ENCODE data around the gene CERS2.

CERS2 gene, protein sequence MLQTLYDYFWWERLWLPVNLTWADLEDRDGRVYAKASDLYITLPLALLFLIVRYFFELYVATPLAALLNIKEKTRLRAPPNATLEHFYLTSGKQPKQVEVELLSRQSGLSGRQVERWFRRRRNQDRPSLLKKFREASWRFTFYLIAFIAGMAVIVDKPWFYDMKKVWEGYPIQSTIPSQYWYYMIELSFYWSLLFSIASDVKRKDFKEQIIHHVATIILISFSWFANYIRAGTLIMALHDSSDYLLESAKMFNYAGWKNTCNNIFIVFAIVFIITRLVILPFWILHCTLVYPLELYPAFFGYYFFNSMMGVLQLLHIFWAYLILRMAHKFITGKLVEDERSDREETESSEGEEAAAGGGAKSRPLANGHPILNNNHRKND
- total RNA-seq, result 83.1 to 101 (median 91.0) reads per million in 3 donors

DNA sequence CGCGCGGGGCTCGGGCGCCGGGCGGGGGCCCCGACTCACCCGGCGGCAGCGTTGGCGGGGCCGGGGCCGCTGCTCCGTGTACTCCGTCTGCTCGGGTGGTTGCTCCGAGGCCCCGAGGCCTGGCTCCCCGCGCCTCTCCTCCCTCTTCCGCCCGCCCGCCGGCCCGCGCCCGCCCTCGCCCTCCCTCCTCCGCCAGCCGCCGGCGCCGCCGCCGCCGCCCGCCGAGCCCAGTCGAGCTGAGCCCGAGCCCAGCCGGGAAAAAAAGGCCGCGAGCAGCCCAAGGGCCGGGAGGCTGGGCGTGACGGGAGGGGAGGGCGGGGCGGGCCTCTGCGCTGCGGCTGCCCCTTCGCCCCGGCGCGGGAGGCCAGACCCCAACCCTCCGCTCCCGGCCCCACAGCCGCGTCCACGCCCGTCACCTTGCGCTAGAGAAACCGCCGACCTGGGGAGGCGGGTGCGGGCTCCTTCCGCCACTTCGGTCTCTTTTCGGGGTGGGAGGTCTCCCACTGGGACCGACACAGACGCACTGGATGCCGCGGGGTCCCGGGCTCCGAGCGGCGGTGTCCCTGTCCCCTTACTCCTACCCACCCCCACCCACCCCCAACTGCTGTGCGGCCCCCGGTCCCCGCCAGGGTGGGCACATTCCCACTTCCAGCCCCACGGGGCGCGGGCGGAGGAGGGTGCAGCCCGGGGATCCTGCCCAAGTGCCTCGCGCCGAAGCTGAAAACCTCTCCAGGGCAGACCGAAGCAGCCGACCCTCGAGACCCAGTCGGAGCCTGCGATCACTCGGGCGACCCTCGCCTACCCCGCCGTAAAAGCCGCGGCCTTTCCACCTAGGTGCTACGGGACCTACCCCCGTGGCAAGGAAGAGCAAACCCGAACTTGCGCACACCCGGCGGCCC lies at the start of gene CERS2:
Gene CERS2 (minus strand): TSS at position 256 of the 899 bp plus-strand sequence. CDS start 5,745 bp downstream, outside the sequence.
- H3K4me3 ChIP-seq (ENCODE audit: insufficient read depth, low read depth, low read length, poor library complexity, severe bottlenecking), result peak within 1 kb of the TSS; percentile 82
- peak within 1 kb of the TSS; percentile 85 for H3K27ac ChIP-seq (ENCODE audit: insufficient read depth, low read length, poor library complexity, severe bottlenecking)
- H3K4me1 ChIP-seq (ENCODE audit: control insufficient read depth, insufficient read depth, low read length, poor library complexity, severe bottlenecking), result peaks cover 44% of the 10 kb centered on the region
- no peaks in the 10 kb centered on the region for H3K27me3 ChIP-seq (replicated peaks; ENCODE audit: control insufficient read depth, insufficient read depth, low read length, poor library complexity, severe bottlenecking)
- DNase-seq, result peak; percentile 69 to 71 (median 69)
- H3K9me3 ChIP-seq (ENCODE audit: control insufficient read depth, low read length), result no peaks in the 10 kb centered on the region
- no peaks in the 10 kb centered on the region for H3K36me3 ChIP-seq (ENCODE audit: control insufficient read depth, insufficient read depth, low read length)

DNA sequence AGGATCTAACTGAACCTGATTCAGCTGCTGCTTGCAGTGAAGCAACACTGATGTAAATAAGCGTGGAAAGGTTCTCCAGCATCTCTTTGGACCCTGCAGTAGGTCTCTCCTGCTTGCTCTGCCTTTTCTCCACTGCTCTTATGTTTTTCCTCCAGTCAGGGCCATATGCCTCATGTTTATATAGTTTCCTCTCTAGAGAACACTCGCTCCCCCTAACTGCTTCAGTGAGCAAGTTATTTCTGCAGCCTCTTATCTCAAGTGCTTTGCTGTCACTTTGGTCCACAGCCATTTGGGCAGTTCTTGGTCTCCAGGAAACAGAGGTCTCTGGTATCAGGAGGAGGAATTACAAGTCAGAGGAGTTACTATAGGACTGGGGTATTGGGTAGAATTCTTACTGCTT lies 38.9 kb upstream of the CERS2 start:
- Histone ChIP-seq H3K27me3 (replicated peaks; ENCODE audit: control insufficient read depth, insufficient read depth, low read length, poor library complexity, severe bottlenecking) (no peaks in the 10 kb centered on the region), H3K4me1 (ENCODE audit: control insufficient read depth, insufficient read depth, low read length, poor library complexity, severe bottlenecking) (peaks cover 11% of the 10 kb centered on the region), H3K27ac (ENCODE audit: insufficient read depth, low read length, poor library complexity, severe bottlenecking) (no peak overlapping the region), H3K9me3 (ENCODE audit: control insufficient read depth, low read length) (no peaks in the 10 kb centered on the region), H3K36me3 (ENCODE audit: control insufficient read depth, insufficient read depth, low read length) (no peaks in the 10 kb centered on the region), H3K4me3 (ENCODE audit: insufficient read depth, low read depth, low read length, poor library complexity, severe bottlenecking) (no peak overlapping the region)
- DNase-seq, result no peak

DNA sequence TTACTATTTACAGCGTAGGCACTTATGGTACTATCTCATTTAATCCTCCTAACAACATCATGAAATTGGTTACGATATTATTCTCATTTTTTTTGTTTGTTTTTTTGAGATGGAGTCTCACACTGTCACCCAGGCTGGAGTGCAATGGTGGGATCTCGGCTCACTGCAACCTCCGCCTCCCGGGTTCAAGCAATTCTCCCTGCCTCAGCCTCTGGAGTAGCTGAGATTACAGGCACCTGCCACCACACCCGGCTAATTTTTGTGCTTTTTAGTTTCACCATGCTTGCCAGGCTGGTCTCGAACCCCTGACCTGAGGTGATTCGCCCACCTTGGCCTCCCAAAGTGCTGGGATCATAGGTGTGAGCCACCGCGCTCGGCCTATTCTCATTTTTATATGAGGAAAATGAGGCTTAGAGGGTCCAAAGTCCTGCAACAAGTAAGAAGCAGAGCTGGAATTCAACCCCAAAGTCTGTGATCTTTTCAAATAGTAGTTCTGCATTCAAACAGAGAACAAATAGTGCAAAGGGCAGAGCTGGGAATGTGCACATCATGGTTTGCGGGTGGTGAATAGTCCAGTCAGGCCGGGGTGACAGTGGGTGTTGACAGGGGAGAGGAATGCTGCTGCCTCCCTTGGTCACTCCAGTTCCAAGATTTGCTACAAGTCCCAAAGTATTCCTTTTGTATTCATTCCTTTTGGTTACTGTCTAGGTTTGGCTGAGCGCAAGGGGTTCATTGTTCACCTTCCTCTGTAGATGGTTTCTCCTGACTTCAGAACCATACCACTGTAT lies 38.2 kb upstream of the CERS2 start:
- Histone ChIP-seq H3K4me3 (ENCODE audit: insufficient read depth, low read depth, low read length, poor library complexity, severe bottlenecking) (no peak overlapping the region), H3K36me3 (ENCODE audit: control insufficient read depth, insufficient read depth, low read length) (no peaks in the 10 kb centered on the region), H3K27me3 (replicated peaks; ENCODE audit: control insufficient read depth, insufficient read depth, low read length, poor library complexity, severe bottlenecking) (no peaks in the 10 kb centered on the region), H3K4me1 (ENCODE audit: control insufficient read depth, insufficient read depth, low read length, poor library complexity, severe bottlenecking) (peaks cover 11% of the 10 kb centered on the region), H3K27ac (ENCODE audit: insufficient read depth, low read length, poor library complexity, severe bottlenecking) (no peak overlapping the region), H3K9me3 (ENCODE audit: control insufficient read depth, low read length) (no peaks in the 10 kb centered on the region)
- DNase-seq, result no peak

DNA sequence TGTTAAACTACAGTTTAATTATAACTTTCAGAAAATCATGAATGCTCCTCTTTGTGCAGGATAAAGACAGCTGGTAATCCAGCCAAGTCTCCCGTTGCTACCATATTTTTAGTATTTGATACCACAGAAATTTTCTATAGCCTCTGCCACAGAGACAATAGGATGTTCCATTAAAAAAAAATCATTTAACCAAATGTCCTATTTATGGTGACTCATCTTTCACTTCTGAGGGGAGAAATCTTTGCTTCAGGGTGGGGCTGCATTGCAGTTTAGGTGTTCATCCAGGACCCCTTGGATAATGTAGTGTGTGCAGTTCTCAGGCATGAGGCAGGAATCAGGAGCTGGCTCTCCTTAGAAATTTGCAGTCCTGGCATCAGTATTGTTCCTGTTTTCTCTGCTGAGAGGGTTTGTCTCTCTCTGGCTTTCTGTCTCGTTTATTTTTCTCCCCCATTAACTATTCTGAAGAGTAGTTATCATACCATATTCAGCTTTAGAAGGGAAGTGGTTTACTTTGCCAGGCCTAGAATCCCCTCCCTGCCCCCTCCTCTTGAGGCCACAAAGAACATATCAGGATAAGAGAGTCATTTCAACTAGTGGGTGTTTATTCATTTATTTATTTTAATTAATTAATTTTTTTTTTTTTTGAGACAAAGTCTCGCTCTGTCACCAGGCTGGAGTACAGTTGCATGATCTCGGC lies 36.7 kb upstream of the CERS2 start:
- no peak overlapping the region for H3K4me3 ChIP-seq (ENCODE audit: insufficient read depth, low read depth, low read length, poor library complexity, severe bottlenecking)
- no peak overlapping the region for H3K27ac ChIP-seq (ENCODE audit: insufficient read depth, low read length, poor library complexity, severe bottlenecking)
- H3K27me3 ChIP-seq (replicated peaks; ENCODE audit: control insufficient read depth, insufficient read depth, low read length, poor library complexity, severe bottlenecking), result no peaks in the 10 kb centered on the region
- peaks cover 25% of the 10 kb centered on the region for H3K4me1 ChIP-seq (ENCODE audit: control insufficient read depth, insufficient read depth, low read length, poor library complexity, severe bottlenecking)
- no peak for DNase-seq
- no peaks in the 10 kb centered on the region for H3K36me3 ChIP-seq (ENCODE audit: control insufficient read depth, insufficient read depth, low read length)
- H3K9me3 ChIP-seq (ENCODE audit: control insufficient read depth, low read length), result no peaks in the 10 kb centered on the region

DNA sequence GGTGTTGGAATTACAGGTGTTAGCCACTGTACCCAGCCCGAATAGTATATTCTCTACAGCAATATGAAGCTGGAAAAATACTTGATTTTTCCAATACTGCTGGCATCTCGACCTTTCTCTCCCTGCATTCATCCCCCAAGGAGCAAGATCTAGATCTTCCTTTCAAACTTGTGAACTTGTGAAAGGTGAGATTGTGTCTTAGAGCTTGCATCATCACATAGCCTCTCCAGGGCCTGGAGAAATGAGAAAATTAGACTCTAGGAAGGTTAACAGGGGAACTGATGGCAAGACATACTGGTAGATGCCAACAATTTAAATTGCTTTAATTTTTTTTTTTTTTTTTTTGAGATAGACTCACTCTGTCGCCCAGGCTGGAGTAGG lies 35.7 kb upstream of the CERS2 start:
- H3K9me3 ChIP-seq (ENCODE audit: control insufficient read depth, low read length), result no peaks in the 10 kb centered on the region
- no peaks in the 10 kb centered on the region for H3K27me3 ChIP-seq (replicated peaks; ENCODE audit: control insufficient read depth, insufficient read depth, low read length, poor library complexity, severe bottlenecking)
- no peak overlapping the region for H3K4me3 ChIP-seq (ENCODE audit: insufficient read depth, low read depth, low read length, poor library complexity, severe bottlenecking)
- peaks cover 25% of the 10 kb centered on the region for H3K4me1 ChIP-seq (ENCODE audit: control insufficient read depth, insufficient read depth, low read length, poor library complexity, severe bottlenecking)
- H3K36me3 ChIP-seq (ENCODE audit: control insufficient read depth, insufficient read depth, low read length), result no peaks in the 10 kb centered on the region
- no peak for DNase-seq
- H3K27ac ChIP-seq (ENCODE audit: insufficient read depth, low read length, poor library complexity, severe bottlenecking), result no peak overlapping the region

DNA sequence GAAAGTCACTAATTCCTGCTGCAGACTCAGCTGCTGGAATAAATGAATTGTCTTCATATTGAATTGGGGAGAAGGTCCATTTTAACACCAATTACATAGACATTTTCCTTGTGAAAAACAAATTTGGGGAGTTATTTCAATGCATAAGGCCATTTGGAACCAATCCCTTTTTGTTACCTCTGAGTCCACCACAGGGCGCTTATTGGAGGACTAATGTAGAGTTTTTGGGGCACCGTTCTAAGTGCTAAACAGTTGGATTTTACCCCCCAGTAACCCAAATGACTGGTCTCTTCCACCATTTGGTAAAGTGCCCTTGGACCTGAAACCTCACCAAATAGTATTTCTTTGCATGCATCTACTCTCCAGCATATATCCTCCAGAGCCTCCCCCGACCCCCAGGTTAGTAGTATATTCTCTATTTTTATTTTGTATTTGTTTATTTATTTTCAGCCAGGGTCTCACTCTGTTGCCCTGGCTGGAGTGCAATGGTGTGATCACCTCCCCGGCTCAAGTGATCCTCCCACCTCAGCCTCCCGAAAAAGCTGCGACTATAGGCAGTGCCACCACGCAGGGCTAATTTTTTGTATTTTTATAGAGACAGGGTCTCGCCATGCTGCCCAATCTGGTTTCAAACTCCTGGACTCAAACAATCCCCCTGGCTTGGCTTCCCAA lies 35.2 kb upstream of the CERS2 start:
- Histone ChIP-seq H3K4me3 (ENCODE audit: insufficient read depth, low read depth, low read length, poor library complexity, severe bottlenecking) (no peak overlapping the region), H3K9me3 (ENCODE audit: control insufficient read depth, low read length) (no peaks in the 10 kb centered on the region), H3K27ac (ENCODE audit: insufficient read depth, low read length, poor library complexity, severe bottlenecking) (no peak overlapping the region), H3K27me3 (replicated peaks; ENCODE audit: control insufficient read depth, insufficient read depth, low read length, poor library complexity, severe bottlenecking) (no peaks in the 10 kb centered on the region), H3K4me1 (ENCODE audit: control insufficient read depth, insufficient read depth, low read length, poor library complexity, severe bottlenecking) (peaks cover 25% of the 10 kb centered on the region), H3K36me3 (ENCODE audit: control insufficient read depth, insufficient read depth, low read length) (no peaks in the 10 kb centered on the region)
- DNase-seq, result no peak

DNA sequence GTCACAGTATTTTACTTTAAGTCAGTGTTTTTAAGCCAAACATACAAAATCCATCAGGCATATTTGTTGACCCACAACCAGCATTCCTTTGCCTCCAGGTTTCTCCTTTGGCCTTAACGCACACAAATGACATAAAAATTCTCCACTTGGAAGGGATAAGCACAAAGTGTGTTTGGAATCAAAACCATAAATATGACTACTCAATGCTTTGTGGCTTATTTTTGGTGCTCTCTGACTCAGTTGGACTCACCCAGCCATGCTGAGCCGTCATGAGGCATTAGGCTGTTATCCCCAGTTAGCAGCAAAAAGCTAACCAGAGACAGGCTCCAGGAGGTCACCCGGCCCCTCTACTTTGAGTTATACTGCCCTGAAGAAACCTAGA lies 34.6 kb upstream of the CERS2 start:
- peak overlapping the region; percentile 80 for H3K4me3 ChIP-seq (ENCODE audit: insufficient read depth, low read depth, low read length, poor library complexity, severe bottlenecking)
- no peaks in the 10 kb centered on the region for H3K9me3 ChIP-seq (ENCODE audit: control insufficient read depth, low read length)
- H3K27ac ChIP-seq (ENCODE audit: insufficient read depth, low read length, poor library complexity, severe bottlenecking), result peak overlapping the region; percentile 94
- no peak for DNase-seq
- no peaks in the 10 kb centered on the region for H3K36me3 ChIP-seq (ENCODE audit: control insufficient read depth, insufficient read depth, low read length)
- H3K4me1 ChIP-seq (ENCODE audit: control insufficient read depth, insufficient read depth, low read length, poor library complexity, severe bottlenecking), result peaks cover 27% of the 10 kb centered on the region
- H3K27me3 ChIP-seq (replicated peaks; ENCODE audit: control insufficient read depth, insufficient read depth, low read length, poor library complexity, severe bottlenecking), result no peaks in the 10 kb centered on the region

DNA sequence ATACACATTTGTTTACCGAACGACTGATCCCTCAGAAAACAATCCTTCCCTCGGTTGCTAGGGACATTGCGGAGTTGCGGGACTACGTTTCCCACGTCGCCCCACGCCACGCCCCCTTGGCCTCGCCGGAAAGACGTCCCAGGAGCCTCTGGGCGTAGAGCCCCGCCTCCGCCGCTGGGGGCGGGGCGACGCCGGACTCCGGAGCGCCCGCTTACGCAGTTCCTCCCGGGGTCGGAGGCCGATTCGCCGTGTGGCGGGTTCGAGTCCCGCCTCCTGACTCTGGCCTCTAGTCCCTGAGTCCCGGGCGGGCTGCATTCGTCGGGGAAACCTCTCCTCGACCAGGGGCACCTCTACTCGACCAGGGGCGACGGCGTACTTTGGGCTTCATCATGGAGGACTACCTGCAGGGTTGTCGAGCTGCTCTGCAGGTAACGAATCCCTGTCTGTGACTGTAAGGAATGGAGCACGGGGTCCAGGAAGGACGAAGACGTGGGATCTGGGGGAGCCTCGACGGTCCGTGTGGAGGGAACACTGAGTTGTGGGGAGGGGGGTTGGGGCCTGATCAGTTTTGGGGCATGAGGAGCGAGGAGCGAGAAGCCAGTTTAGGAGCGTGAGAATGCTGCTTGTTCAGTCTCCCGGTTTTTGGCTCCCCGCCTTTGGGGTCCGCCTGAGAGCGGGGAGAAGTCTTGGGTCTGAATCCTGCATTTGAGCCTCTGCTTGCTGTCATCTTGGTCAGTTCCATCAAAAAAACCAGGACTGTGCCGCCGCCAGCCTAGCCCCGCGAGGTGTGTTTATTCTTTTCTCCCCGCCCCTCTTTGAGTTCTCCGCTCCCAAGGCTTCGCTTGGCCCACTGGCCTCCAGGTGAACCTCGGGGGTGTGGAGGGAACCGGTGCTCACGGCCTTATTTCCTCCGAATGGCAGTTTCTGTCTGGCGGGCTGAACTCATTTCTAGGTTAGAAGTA lies 33.9 kb upstream of the CERS2 start, which contains the start of gene PRUNE1:
Gene PRUNE1 (plus strand): TSS at position 206 of the 962 bp plus-strand sequence. CDS start 184 bp downstream, at position 390.
- Histone ChIP-seq H3K27ac (ENCODE audit: insufficient read depth, low read length, poor library complexity, severe bottlenecking) (peak within 1 kb of the TSS; percentile 94), H3K4me1 (ENCODE audit: control insufficient read depth, insufficient read depth, low read length, poor library complexity, severe bottlenecking) (peaks cover 34% of the 10 kb centered on the region), H3K4me3 (ENCODE audit: insufficient read depth, low read depth, low read length, poor library complexity, severe bottlenecking) (peak within 1 kb of the TSS; percentile 80), H3K27me3 (replicated peaks; ENCODE audit: control insufficient read depth, insufficient read depth, low read length, poor library complexity, severe bottlenecking) (no peaks in the 10 kb centered on the region), H3K9me3 (ENCODE audit: control insufficient read depth, low read length) (no peaks in the 10 kb centered on the region), H3K36me3 (ENCODE audit: control insufficient read depth, insufficient read depth, low read length) (no peaks in the 10 kb centered on the region)
- DNase-seq, result peak; percentile 94 to 96 (median 95)
